Stimulated activated CD8-positive, alpha-beta memory T cell treated with anti-CD3 and anti-CD28 coated beads, Interleukin-7, amount 100 ng/mL, for 48 hours (primary cell): ENCODE results near the gene FAM120A.

Experiments
- DNase-seq, 2 donors: peaks; one replicate each; pipeline ENCODE4 v3.0.0-alpha.2; 2020; ENCODE audit warnings: low read depth in 1 of 2; ENCODE audit errors: extremely low read depth in 1 of 2

FAM120A gene

DNA sequence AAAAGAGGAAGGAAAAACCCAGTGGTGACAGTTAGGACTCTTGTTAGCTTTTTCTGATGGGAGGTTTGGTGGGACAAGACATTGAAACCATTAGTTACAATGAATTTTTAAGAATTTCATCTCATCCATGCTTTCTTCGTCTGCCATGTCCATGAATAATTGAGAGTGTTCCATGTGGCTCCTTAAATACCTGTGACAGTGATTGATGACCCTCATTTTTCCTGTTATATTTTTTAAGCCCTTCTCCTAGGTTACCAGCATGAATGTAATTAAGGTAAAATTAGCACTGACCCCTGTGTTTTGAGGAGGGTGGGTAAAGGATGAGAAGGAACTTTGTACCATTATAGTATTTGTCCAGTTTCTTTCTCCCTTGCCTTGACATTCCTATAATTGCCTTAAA is 101.4 kb downstream of the FAM120A start:
- no peak for DNase-seq

DNA sequence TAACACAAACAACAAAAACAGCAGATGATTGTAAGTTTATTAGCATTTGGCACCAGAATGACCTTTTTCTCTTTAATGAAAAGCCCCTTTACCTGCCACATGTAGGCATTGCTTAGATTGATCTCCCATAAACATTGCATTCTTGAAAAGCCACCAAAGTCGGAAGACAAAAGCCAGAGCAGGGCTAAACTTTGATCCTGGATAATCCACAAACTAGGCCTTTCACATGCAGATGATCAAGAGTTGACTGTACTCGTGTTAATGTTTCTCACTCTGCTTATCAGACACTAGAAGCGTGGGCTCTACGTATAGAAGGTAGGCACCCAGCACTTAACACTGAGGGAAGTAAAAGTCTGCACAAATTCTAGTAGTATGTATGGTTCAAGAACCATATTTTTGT is 103.9 kb downstream of the FAM120A start:
- DNase-seq, result no peak

DNA sequence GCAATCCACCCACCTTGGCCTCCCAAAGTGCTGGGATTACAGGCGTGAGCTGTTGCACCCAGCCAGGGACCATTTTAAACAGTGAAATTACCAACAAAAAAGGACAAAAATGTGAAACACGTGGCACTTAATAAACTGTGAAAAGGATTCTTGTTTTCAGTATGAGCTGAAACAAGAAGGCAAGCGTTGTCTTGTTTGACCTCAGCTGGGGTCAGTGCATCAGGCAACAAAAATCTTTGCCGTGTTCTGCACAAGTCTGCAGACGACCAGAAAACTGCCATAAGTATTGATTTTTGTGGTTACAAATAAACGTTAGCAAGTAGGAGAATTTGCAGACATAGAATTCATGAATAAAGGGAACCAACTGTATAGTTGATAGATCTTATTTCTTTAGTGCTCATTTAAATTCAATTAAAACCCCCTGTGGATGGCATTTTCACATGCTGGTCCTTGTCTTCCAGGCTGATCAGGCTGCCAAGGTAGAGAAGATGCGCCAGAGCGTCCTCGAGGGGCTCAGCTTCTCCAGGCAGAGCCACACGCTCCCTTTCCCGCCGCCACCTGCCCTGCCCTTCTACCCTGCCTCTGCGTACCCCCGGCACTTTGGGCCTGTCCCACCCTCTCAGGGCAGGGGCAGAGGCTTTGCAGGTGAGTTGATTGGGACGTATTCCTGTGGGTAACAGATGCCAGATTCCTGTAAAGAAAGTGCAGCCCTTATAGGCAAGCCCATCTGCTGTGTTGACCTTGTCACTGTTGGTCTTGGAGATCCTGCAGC is 106.1 kb downstream of the FAM120A start:
- DNase-seq, result no peak

DNA sequence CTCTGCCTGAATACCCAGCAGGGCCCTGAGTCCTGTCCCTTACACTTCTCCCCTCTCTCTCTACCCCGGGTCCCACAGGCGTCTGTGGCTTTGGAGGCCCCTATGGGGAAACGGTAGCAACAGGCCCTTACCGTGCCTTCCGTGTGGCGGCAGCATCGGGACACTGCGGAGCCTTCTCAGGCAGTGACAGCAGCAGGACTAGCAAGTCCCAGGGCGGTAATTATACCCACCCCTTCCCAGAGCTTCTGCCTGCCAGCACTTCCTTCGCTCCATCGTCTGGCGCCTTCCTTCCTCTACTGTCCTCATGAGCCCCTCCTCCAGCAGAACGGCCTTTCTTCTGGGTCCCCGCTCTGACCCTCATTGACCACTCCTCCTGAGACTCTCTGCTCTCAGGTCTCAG is 107.0 kb downstream of the FAM120A start:
- DNase-seq, result no peak

DNA sequence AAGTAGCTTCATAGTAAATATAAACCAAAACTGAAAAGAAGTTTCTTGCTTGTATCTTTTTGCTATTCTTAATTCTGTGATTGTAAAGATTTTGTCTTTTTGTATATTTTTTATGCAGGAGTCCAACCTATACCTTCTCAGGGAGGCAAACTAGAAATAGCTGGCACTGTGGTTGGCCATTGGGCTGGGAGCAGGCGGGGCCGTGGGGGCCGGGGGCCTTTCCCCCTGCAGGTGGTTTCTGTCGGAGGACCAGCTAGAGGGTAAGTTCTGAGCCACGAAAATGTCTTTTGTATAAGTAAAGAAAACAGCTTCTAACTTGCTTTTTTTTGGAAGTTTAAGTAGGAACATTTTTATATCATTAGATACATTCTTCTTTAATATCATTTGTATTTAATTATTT is 109.5 kb downstream of the FAM120A start:
- DNase-seq, result no peak

DNA sequence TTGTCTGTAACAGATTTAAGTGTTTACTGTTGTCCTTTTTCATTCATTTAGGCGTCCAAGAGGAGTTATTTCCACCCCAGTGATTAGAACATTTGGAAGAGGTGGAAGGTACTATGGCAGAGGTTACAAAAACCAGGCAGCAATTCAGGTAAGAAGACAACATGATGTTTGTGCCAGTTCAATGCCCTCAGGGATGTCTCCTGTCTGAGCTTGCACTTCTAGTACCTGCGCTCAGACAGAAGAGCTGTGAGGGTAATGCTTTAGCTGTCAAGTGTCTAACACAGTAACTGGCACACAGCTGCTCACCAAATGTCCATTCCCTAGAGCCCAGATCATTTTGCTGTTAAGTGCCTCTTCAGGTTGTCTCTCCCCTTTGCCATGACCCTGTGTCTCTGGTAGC is 110.7 kb downstream of the FAM120A start:
- no peak for DNase-seq

DNA sequence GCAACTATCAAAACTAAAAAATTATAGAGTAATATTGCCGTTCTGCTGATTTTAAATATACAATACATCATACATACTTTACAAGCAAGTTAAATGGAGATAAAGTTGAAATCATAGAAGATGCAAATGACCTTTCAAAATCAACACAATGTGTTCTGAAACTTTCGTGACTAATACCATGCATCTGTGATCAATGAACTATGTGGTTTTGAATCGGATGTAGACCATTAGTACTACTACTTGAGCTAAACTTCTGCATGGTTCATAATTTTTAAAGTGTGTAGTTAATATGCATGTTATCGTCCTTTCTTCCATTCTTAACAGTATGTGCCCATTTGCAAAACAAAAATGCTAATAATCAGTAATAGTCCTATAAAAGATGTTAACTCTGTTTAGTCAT is 113.6 kb downstream of the FAM120A start:
- no peak for DNase-seq

DNA sequence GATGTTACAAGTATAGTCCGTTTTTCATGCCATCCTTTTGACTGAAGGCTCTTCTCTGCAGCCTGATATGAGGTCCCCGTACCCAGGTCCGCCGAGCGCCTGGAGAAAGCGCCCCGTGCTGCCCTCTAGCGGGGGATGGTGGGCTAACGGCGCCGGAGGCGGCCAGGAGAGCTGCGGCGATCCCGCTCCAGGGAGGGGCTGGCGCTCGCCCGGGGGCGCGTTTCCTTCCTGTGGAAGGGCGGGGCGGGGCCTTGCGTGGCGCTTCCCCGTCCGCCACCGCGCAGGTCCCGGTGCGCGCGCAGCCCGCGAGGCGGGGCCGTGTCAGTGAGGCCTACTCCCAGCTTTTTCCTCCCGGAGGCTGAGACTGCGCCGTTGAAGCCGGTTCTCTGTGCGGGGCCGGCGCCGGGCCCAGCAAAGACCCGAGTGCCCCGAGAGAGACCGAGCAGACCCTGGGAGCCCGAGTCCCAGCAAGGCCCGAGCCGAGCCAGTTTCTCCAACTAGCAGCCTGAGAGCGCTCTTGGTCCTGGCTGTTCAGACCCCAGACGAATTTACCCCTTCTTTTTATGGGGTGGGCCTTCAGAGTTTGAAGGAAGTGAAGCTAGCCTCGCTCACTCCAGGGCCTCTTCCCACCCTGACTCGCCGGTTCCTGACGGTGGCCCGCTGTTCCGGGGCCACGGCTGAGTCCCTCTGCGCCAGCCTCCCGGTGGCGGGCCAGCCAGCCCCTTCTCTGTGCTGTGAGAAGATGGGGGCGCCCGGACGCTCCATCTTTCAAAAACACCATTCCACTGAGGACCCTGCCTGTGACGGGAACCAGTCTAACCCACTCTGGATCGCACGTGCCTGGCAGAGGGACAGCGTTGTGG is 115.2 kb downstream of the FAM120A start:
- DNase-seq, result peak; percentile 96 to 99

DNA sequence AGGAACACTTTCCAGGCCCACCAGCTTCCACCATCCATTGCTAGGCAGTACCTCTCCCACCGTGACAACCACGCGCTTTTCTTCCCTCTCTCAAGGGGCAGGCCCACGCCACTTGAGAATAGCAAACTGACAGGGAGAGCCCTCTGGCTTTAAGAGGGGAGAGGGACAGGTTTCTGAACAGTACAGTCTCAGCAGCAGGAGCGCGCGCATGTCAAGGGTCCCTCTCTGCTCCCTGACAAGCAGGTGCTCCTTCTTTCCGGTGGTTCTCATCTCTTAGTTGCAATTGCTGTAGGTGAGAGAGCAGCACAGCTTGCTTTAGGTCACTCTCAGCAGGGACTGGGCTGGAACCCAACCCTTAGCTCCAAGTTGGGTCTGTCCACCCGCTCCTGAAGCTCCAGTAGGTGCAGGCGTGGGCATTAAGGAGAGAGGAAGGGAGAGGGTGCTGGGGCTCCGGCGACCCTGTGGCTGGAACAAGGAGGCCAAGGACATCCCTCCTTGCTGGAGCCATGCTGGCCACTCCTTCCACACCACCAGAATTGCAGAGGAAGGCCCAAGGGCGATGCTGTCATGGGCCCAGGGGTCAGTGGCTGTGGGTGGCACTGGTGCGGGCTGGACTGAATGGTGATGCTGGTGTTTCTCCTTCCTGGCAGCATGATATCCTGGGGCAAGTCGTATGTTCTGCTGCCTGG is 115.9 kb downstream of the FAM120A start:
- no peak for DNase-seq

DNA sequence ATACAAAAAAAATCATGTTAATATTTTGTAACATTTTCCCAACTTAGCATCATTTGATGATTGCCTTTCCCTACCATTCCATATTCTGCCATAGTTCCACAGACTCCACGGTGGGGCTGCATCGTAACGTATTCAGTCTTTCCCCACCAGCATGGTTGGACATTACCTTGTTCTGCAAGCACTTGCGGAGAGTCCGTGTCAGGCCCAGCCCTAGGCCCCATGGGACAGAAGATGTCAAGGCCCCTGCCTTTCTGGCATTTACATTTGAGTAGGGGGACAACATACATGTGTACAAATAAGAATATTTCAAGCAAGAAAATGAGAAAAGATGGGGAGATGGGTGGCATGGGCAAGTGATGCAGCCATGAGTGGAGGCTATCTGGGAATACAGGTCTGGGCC is 116.7 kb downstream of the FAM120A start:
- no peak for DNase-seq

DNA sequence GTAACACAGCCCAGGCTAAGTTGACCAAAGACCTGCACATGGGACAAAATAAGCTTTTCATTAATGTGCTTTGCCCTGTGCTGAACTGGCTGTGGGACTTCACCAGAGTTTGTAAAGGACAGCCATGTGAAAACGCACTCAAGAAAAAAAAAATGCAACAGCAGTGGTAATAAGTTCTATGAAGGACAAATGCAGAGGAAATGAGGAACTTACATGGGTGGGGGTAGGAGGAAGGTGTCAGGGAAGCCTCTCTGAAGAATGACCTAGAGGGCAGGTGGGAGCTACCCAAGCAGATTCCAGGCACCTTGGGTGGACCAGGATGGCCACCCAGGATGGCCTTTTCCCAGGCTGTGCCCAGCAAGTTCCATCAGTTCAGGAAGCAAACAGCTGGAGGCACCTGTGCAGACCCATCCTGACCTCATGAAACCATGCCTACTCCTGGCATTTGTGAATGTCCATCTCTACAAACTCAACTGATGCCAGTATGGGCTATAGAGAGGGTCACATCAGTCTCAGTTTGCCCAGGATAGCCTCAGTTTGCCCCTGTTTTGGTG is 118.2 kb downstream of the FAM120A start:
- DNase-seq, result no peak

DNA sequence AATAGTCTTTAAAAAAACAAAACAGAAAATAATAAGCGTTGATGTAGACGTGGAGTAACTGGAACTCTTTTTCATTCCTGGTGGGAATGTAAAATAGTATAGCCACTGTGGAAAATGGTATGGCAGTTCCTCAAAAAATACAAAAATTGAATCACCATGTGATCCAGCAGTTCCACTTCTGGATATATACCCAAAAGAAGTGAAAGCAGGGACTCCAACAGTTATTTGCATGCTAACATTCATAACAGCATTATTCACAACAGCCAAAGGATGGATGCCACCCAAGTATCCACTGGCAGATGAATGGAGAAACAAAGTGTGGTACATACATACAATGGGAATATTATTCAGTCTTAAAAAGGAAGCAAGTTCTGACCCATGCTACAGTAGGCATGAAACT is 120.7 kb downstream of the FAM120A start:
- DNase-seq, result no peak

DNA sequence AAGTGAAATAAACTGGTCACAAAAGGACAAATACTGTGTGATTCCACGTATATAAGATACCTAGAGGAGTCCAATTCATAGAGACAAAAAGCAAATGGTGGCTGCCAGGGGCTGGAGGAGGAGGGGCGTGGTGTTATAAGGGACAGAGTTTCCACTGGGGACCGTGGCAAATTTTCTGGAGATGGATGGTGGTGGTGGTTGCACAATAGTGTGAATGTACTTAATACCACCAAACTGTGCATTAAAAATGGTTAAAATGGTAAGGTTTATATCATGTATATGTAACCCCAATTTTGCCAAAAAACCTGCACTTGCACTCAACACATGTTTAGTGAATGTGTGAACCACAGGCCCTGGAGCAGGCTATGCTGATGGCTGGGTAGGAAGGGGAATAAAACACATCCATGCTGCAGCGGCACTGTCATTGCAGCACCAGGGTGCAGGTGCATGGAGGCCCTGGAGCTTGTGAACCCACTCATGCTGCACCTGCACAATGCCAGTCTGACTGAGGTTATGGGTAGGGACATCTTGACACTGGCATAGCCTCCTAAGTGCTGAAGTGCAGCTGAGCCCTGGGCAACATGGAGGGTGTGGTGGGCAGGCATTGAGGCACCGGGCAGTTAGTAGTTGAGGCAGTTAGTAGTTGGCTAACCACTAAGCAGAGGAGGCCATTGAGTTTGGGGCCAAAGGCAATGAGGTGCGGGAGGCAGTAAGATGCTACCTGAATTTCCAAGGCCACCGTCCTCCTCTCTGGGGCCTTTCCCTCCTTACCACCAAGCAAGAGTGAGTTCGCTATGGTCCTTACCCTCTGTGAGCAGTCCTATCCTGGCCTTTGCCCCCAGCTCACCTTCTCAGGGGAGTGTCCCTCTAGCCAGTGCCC is 121.4 kb downstream of the FAM120A start:
- DNase-seq, result no peak

DNA sequence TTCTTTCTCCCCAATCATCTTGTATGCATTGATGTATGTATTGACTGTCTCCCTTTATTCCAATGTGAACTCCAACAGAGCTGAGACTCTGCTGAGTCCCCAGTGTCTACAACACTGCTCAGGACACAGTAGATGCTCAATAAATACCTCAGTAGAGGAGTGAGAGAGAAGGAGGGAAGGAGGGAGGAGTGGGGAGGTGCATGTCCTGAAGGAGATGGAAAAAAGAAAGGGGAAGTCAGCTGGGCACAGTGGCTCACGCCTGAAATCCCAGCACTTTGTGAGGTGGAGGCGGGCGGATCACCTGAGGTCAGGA is 122.0 kb downstream of the FAM120A start:
- no peak for DNase-seq

DNA sequence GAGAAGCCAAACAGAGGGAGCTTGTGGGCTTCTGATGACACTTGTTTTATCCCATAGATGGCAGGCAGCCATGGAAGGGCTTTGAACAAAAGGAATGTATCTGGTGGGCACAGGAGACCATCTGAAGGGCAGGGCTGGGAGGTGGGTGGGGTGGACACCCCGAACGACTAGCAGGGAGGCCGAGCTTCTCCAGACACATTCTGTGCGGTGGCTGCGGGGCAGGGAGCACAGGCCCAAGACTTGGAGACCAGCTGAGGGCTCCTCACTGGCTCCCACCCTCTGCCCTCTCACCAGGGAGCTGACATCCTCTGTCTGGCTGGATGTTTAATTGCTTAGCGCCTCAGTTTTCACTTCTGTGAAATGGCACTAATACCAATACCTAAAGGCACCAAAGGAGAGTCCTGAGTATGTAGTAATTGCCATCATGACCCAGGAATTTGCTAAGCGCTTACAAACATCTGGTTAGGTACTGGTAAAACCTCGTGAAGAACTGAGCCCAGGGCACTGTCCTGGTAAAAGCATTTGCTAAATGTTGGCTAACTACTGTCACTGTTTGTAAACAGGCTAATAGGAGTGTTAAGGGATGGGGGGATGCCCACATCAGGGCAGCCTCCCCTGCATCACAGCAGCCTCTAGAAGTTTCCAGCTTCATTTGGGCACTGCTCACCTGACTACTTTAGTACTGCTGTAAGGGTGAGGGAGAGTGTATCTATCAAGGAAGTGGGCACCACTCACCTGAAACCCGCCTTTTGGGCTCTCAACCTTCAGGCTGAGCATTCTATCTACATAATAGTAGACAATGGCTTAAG is 122.8 kb downstream of the FAM120A start:
- DNase-seq, result no peak

DNA sequence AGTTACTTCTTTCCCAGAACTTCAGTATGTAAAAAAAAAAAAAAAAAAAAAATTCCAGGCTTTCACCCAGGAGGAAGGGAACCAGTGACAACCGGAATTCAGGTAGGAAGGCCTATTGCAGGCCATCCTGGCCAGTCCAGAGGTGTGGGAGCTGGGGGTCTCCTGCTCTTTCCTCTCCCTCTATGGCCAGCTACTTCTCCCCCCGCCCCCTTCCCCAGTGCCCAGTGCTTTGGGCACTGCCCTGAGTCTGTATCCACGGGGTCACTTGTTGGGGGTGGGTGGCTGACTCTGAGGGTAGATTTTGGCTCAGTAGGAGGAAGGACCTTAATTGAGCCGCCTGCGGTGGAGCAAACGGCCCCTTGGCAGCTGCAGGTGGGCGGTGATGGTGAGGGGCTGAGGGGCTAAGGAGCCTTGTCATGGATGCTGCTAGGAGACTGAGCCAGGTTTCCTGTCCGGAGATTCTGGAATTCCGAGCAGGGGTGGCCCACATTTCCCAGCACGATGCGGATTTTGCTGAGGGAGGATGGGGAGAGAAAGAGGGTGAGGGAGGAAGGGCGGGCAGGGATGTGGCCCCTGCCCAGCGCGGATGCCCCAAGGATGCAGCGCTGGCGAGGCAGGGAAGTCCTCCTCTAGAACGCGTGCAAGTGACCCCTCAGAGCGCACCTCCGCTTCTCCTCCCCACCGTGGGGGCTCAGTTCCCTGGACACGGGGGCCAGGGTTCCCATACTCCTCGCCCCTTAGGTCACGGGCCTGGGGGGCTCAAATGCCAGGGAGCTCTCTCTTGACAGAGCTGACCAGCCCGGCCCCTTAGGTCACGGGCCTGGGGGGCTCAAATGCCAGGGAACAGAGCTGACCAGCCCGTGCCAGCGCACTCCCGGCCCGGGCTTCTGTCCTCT is 123.7 kb downstream of the FAM120A start:
- DNase-seq, result no peak

DNA sequence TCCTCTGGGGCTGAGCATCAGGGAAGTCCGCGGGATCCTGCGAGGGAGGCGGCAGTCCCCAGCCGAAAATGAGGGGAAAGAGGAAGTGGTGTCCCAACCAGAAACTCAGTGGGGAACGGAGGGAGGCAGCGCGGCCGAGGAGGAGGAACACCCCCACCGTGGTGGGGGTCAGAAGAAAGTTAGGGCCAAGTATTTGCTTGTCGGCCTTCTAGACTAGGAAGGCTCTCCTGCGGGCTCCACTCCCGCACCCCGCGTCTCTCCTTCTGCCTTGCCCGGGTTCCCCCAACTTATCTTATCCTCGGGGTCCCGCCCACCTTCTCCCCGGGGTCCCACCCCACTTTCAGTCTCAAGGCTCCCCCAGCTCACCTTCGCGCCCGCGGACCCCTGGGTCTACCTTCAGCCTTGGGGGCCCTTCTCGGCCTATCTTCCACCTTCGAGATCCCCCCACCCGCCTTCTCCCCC is 124.3 kb downstream of the FAM120A start:
- DNase-seq, result peak; percentile 31 to 44

DNA sequence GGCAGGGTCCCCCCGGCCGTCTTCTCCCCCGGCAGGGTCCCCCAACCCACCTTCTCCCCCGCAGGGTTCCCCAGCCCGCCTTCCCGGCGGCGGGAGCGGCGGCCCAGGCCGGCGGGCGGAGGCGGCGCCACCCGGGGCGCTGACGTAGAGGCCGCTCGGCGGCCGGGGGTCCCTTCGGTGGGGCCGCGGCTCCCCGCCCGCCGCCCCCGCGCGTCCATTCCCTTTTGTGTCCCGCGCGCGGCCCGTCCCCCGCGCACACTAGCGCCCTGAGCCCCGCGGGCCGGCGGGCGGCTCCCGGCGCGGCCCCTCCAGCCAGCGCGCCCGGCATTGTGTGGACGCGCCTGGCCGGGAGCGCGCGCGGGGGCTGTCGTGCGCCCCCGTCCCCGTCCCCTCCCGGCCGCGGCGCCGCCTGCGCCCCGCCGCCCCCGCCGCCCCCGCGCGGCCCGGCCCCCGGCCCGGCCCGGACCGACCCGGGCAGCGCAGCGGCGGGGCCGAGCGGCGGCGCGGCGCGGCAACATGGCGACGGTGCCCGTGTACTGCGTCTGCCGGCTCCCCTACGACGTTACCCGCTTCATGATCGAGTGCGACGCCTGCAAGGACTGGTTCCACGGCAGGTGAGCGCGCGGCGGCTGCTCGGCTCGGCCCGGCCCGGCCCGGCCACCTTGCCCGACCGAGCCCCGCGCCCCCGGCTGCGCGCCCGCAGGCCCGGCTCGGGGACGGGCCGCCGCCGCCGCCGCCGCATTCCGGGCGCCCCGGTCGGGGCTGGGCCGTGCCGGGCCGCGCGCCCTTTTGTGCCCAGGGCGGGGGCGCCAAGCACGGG is 125.0 kb downstream of the FAM120A start, which contains the start of gene PHF2:
Gene PHF2 (plus strand): TSS at position 327 of the 820 bp plus-strand sequence. CDS start 190 bp downstream, at position 517.
- no peak for DNase-seq
